Thoracic aorta (tissue), 2 donors: ENCODE results near the gene PRKACB. TPM values are rescaled to one million over a fixed set of nuclear protein-coding genes. Genes with fewer than 3 reads are reported as not detected.

Experiments
- ATAC-seq: fragments of 150-250 bp; one replicate; pipeline ENCODE4 v1.8.0; 2017; ENCODE audit warnings: low read depth; ENCODE audit not compliant: insufficient number of reproducible peaks, low FRiP score
- DNase-seq: peaks from one replicate; pipeline ENCODE4 v3.0.0-alpha.2; 2020; ENCODE audit warnings: low spot score
- H3K27ac ChIP-seq, 2 donors: fragments of 200-600 bp; sonication (generic); 1 replicate in 1 of 2; 2 replicates in 1 of 2; pipeline ENCODE4 v1.5.1; 2016; ENCODE audit warnings: mild to moderate bottlenecking in 2 of 2, moderate library complexity in 2 of 2
- H3K27me3 ChIP-seq: fragments of 200-600 bp; sonication (generic); replicated peaks from 2 replicates; pipeline ENCODE4 v1.6.0; 2016; ENCODE audit warnings: mild to moderate bottlenecking; ENCODE audit not compliant: insufficient read depth
- H3K36me3 ChIP-seq: fragments of 200-600 bp; sonication (generic); one replicate; pipeline ENCODE4 v1.5.1; 2016
- H3K4me1 ChIP-seq, 2 donors: fragments of 200-600 bp; sonication (generic); 1 replicate in 1 of 2; 2 replicates in 1 of 2; pipeline versions ENCODE4 v1.5.1 to v1.6.0; 2016; ENCODE audit warnings: low read depth in 2 of 2, mild to moderate bottlenecking in 1 of 2; ENCODE audit not compliant: control insufficient read depth in 1 of 2
- H3K4me3 ChIP-seq: fragments of 200-600 bp; sonication (generic); 2 replicates; pipeline ENCODE4 v1.5.1; 2016; ENCODE audit warnings: mild to moderate bottlenecking
- H3K9me3 ChIP-seq: fragments of 200-600 bp; sonication (generic); 2 replicates; pipeline ENCODE4 v1.5.1; 2016
- total RNA-seq, 2 donors: library from RNA; depleted of rRNA; stranded (reverse); fragments of >200 nt; gene quantifications; one replicate each; pipeline versions ENCODE4 v1.1.0 to v1.2.3, GENCODE V29; 2016
- TF ChIP-seq, protein P1 (sequence below): fragments of 200-600 bp; sonication (generic); IDR thresholded peaks from one replicate; pipeline ENCODE4 v1.5.1; 2019; ENCODE audit warnings: antibody characterized with exemption

The PRKACB gene
- total RNA-seq, 2 donors from 2014 or later = 27.3 to 32.2 TPM

DNA sequence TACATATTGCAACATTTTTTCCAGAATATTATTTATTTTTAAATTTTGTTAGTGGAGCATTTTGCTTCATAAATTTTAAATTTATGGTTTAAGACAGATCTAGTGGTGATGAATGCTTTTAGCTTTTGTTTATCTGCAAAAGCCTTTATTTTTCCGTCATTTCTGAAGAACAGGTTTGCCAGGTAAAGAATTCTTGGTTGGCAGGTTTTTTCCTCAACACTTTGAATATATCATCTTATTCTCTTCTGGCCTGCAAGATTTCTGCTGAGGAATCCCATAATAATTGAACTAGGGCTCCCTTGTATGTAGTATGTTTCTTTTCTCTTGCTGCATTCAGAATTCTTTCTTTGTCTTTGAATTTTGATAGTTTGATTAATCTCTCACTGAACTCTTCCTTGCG, 106.6 kb downstream of the PRKACB start:
- TF ChIP-seq, protein P1, sequence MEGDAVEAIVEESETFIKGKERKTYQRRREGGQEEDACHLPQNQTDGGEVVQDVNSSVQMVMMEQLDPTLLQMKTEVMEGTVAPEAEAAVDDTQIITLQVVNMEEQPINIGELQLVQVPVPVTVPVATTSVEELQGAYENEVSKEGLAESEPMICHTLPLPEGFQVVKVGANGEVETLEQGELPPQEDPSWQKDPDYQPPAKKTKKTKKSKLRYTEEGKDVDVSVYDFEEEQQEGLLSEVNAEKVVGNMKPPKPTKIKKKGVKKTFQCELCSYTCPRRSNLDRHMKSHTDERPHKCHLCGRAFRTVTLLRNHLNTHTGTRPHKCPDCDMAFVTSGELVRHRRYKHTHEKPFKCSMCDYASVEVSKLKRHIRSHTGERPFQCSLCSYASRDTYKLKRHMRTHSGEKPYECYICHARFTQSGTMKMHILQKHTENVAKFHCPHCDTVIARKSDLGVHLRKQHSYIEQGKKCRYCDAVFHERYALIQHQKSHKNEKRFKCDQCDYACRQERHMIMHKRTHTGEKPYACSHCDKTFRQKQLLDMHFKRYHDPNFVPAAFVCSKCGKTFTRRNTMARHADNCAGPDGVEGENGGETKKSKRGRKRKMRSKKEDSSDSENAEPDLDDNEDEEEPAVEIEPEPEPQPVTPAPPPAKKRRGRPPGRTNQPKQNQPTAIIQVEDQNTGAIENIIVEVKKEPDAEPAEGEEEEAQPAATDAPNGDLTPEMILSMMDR = no peak

DNA sequence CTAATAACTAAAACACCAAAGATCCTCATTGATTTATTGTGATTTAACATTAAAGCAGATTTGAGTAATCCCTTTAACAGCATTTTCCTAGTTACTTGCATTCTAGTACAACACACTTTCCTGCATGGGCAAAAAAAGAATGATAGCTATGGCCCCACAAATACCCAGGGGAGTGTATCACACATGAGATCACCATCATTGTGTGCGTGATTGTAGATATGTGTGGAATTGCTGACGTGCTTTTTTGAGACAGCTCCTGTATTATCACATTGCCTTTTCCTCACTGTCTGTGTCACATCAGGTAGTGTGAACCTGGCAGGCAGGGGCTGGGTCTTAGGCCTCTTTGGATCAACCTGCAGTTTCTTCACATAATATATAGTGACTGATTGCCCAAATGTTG, 109.0 kb downstream of the PRKACB start:
- H3K27ac ChIP-seq = peak overlapping the region; percentile 59 to 65

More for the DNA sequence above, 106.6 kb downstream of the PRKACB start:
- peaks cover 7 to 33% of the 10 kb centered on the region in 2 donors for H3K4me1 ChIP-seq
- no peak for ATAC-seq
- no peaks in the 10 kb centered on the region for H3K9me3 ChIP-seq
- no peak overlapping the region for H3K4me3 ChIP-seq
- H3K27me3 ChIP-seq = no peaks in the 10 kb centered on the region
- no peak overlapping the region for H3K27ac ChIP-seq
- no peak for DNase-seq
- no peaks in the 10 kb centered on the region for H3K36me3 ChIP-seq

DNA sequence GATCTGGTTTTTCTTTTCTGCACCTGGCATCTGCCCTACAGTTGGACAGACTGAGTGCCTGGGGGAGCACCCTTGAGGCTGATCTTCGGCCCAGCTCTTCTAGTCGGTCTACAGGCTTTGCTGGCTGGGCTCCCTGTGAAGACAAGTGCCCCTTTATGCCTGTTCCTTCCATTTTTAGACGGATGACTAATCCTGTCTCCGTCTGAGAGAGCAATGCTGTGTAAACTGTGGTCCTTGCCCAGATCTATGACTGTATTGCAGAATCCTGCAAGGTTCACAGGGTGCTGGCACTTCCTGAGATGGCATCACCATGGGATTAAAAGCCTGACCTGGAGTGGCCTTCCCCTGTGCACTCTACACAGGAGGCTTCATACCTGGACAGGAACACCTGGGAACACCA, 109.8 kb downstream of the PRKACB start:
- no peaks in the 10 kb centered on the region for H3K27me3 ChIP-seq
- peak overlapping the region; percentile 59 to 65 for H3K27ac ChIP-seq
- H3K4me1 ChIP-seq = peaks cover 10 to 40% of the 10 kb centered on the region in 2 donors
- TF ChIP-seq, protein P1 = no peak
- no peak overlapping the region for H3K4me3 ChIP-seq
- peak; percentile 98 for ATAC-seq
- no peaks in the 10 kb centered on the region for H3K36me3 ChIP-seq
- DNase-seq = peak; percentile 31
- no peaks in the 10 kb centered on the region for H3K9me3 ChIP-seq

More for the DNA sequence above, 109.0 kb downstream of the PRKACB start:
- no peaks in the 10 kb centered on the region for H3K36me3 ChIP-seq
- H3K4me1 ChIP-seq = peaks cover 10 to 40% of the 10 kb centered on the region in 2 donors
- TF ChIP-seq, protein P1 = no peak
- H3K27me3 ChIP-seq = no peaks in the 10 kb centered on the region
- H3K9me3 ChIP-seq = no peaks in the 10 kb centered on the region
- ATAC-seq = no peak
- H3K4me3 ChIP-seq = no peak overlapping the region
- no peak for DNase-seq

DNA sequence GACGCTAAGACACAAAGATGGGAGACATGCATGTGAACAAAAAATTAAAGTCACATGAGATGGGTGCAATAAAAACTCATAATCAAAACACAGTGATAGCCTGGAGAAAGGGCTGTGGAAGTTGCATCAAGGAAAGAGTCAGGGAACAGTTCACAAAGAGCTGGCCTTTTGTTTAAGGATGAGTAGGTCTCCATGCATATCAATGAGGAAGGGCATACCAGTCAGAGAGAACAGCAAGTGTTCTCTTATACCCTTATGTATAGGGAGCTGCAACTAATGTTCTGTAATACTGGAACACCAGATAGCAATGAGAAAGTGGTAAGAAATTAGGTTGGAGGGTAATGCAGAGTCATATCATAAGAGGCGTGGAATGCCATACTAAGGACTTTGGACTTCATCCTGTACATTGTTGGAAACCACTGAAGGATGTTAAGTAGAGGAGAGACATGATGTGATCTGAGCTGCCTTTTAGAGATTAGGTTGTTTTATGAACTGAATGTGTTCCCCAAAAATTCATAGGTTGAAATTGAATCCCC, 110.7 kb downstream of the PRKACB start:
- no peaks in the 10 kb centered on the region for H3K36me3 ChIP-seq
- TF ChIP-seq, protein P1 = no peak
- peak overlapping the region; percentile 4 to 65 for H3K27ac ChIP-seq
- H3K4me1 ChIP-seq = peaks cover 10 to 40% of the 10 kb centered on the region in 2 donors
- no peaks in the 10 kb centered on the region for H3K27me3 ChIP-seq
- ATAC-seq = no peak
- no peak for DNase-seq
- H3K4me3 ChIP-seq = no peak overlapping the region
- H3K9me3 ChIP-seq = no peaks in the 10 kb centered on the region

DNA sequence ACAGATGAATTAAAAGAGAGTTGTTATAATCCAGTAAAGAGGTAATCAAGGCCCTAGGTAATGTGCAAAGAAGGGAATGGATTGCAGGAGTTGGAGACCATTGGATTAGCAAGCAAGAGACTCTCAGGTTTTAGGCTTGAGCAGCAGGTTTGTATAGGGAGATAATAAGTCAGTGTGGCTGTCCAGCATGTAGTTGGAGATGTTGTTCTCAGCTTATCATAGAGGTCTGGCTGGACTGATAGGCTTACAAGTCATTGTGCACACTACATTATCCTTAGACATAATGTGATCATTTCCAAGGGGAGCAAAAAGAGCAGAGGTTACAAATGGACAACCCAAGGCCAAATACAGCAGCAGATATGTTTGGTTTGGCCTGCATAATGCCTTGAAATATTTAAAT, 111.5 kb downstream of the PRKACB start:
- no peak overlapping the region for H3K27ac ChIP-seq
- ATAC-seq (no peak), DNase-seq (no peak)
- no peaks in the 10 kb centered on the region for H3K27me3 ChIP-seq
- H3K36me3 ChIP-seq = no peaks in the 10 kb centered on the region
- H3K9me3 ChIP-seq = no peaks in the 10 kb centered on the region
- TF ChIP-seq, protein P1 = no peak
- H3K4me1 ChIP-seq = peaks cover 10 to 40% of the 10 kb centered on the region in 2 donors
- H3K4me3 ChIP-seq = no peak overlapping the region
